ENCODE measurements around the gene LIMK2. TPM values are rescaled to one million over a fixed set of nuclear protein-coding genes. Genes with fewer than 3 reads are reported as not detected.
"Not testable (repeated sequence)": the region's sequence is repeated elsewhere in the genome, so short reads cannot be mapped to it uniquely, and the experiment has no call there.

Gene LIMK2
- 100 to 1,000 TPM in 1 of 2 donors, 10 to 100 TPM in 1; 92.1 to 128 TPM for total RNA-seq

DNA sequence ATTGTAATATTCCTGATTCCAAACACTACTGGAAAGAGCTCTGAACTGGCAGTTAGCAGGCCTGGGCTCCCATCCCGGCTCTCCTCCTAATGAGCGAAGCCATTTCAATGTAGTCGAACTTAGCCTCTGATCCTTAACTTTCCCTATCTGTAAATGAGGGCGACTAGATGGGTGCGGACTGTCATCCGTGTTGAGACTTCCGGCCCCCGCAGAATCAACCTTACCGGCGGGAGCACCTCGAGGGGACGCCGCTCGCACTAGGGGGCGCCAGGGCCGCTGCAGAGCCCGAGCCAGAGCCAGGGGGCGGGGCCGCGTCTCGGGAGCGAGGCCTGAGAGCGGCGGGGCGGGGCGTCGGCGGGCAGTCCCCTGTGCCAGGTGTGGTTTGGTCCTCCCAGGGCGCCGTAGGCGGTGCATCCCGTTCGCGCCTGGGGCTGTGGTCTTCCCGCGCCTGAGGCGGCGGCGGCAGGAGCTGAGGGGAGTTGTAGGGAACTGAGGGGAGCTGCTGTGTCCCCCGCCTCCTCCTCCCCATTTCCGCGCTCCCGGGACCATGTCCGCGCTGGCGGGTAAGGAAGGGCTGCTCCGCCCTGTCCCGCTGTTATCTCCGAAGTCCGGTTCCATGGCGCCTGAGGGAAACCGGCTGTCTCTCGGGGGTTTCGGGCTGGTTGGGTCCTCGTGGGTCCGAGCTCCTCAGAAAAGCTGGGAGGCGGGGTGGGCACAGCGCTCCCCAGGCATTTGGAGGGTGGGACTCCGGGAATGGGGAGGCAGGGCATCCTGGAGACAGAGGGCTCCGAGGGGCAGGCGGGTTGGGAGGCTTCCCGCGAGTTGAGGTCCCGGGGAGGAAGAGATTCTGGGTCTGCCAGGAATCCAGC lies at the start of gene LIMK2:
Gene LIMK2 (plus strand): TSS at position 437 of the 869 bp plus-strand sequence. CDS start 111 bp downstream, at position 548.
- peaks cover 19% of the 10 kb centered on the region for H3K4me1 ChIP-seq (replicated peaks)
- no peaks in the 10 kb centered on the region for H3K9me3 ChIP-seq
- TF ChIP-seq CTCF (IDR thresholded peaks at IDR 0.05) (peak; percentile 81 to 92 (median 86)), POLR2A (IDR thresholded peaks at IDR 0.05) (peak; percentile 77), POLR2AphosphoS5 (IDR thresholded peaks at IDR 0.05) (peak; percentile 86)
- peak within 1 kb of the TSS; percentile 76 to 91 for H3K4me3 ChIP-seq
- DNase-seq (ENCODE audit: low spot score) = peak; percentile 95
- no peaks in the 10 kb centered on the region for H3K36me3 ChIP-seq
- WGBS = under 1% methylated on average over 61 of the region's 64 CpGs
- intact Hi-C loops (cut with DNase I) = loop anchor here (5.0 to 10.0 kb wide), 2 partner anchors 50 to 63 kb away; partner anchors contain the start of gene RNF185
- H3K27me3 ChIP-seq (replicated peaks; ENCODE audit: insufficient read depth) = no peaks in the 10 kb centered on the region
- H3K27ac ChIP-seq = peak within 1 kb of the TSS; percentile 80 to 83

- Histone ChIP-seq H3K9me3 (no peaks in the 10 kb centered on the region), H3K27me3 (replicated peaks; ENCODE audit: insufficient read depth) (no peaks in the 10 kb centered on the region), H3K27ac (no peak overlapping the region), H3K36me3 (no peaks in the 10 kb centered on the region), H3K4me3 (no peak overlapping the region), H3K4me1 (replicated peaks) (peaks cover 9% of the 10 kb centered on the region)
- TF ChIP-seq CTCF (IDR thresholded peaks at IDR 0.05) = no peak
- intact Hi-C loops (cut with DNase I) = no loop called here
- WGBS = 97% methylated on average over 4 of the region's 4 CpGs
- no peak for DNase-seq (ENCODE audit: low spot score)
Observed at GRCh38 chr22:31170971-31171370, 41.1 kb upstream of the LIMK2 start.

- H3K27me3 ChIP-seq (replicated peaks; ENCODE audit: insufficient read depth); H3K27ac ChIP-seq; intact Hi-C loops (cut with DNase I); H3K36me3 ChIP-seq; H3K9me3 ChIP-seq; DNase-seq (ENCODE audit: low spot score); H3K4me3 ChIP-seq: not testable (repeated sequence)
- peaks cover 11% of the 10 kb centered on the region for H3K4me1 ChIP-seq (replicated peaks)
- 96% methylated on average over 9 of the region's 9 CpGs for WGBS
Observed at GRCh38 chr22:31171734-31172133, 40.4 kb upstream of the LIMK2 start.

- Histone ChIP-seq H3K27me3 (replicated peaks; ENCODE audit: insufficient read depth) (no peaks in the 10 kb centered on the region), H3K27ac (peak overlapping the region; percentile 16 to 18), H3K4me3 (no peak overlapping the region), H3K4me1 (replicated peaks) (peaks cover 19% of the 10 kb centered on the region), H3K36me3 (no peaks in the 10 kb centered on the region), H3K9me3 (no peaks in the 10 kb centered on the region)
- DNase-seq (ENCODE audit: low spot score) = no peak
- WGBS = 61% methylated on average over 5 of the region's 5 CpGs
- TF ChIP-seq POLR2A (IDR thresholded peaks at IDR 0.05) (no peak), POLR2AphosphoS5 (IDR thresholded peaks at IDR 0.05) (no peak), CTCF (IDR thresholded peaks at IDR 0.05) (no peak)
- intact Hi-C loops (cut with DNase I) = no loop called here
Observed at GRCh38 chr22:31173386-31174145, 38.5 kb upstream of the LIMK2 start.

DNA sequence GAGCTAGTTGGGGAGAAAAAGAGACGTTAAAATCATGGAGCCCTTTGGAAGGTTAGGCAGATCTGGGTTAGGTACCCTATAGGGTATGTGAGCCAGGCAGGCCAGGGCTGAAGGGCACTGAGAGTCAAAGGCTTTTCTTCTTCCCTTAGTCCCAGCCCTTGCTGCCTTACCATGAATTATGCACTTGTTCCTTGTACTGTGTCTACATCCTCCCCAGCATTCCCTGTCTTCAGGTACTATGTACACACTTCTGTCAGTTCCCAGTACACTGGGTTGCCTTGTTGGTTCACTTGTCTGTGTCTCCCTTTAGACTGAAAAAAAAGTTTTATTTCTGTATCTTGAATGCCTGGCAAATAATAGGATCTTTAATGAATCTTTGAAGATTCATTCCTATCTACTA lies 35.2 kb upstream of the LIMK2 start:
- TF ChIP-seq POLR2AphosphoS5 (IDR thresholded peaks at IDR 0.05) (no peak), POLR2A (IDR thresholded peaks at IDR 0.05) (no peak), CTCF (IDR thresholded peaks at IDR 0.05) (no peak)
- Histone ChIP-seq H3K4me3 (no peak overlapping the region), H3K27me3 (replicated peaks; ENCODE audit: insufficient read depth) (no peaks in the 10 kb centered on the region), H3K36me3 (no peaks in the 10 kb centered on the region), H3K9me3 (no peaks in the 10 kb centered on the region), H3K27ac (peak overlapping the region; percentile 77 to 87), H3K4me1 (replicated peaks) (peaks cover 20% of the 10 kb centered on the region)
- intact Hi-C loops (cut with DNase I) = no loop called here
- peak; percentile 49 for DNase-seq (ENCODE audit: low spot score)
- 55% methylated on average over 1 of the region's 1 CpG for WGBS

Measured in prostate gland (tissue), 2 donors.